Trophoblast cell (in vitro differentiated cells and primary cell): ENCODE results near the gene RAB13.

Experiments
- DNase-seq, 2 donors: peaks; one replicate each; pipeline ENCODE4 v3.0.0-alpha.2; 2016
- H2AFZ ChIP-seq: 2 replicates; pipeline ENCODE4 v1.6.1; 2013; ENCODE audit warnings: low read length, moderate library complexity, mild to moderate bottlenecking; ENCODE audit not compliant: insufficient read depth, poor library complexity
- H2AK5ac ChIP-seq: 2 replicates; pipeline ENCODE4 v1.6.1; 2013; ENCODE audit warnings: mild to moderate bottlenecking, low read length
- H2BK120ac ChIP-seq: 2 replicates; pipeline ENCODE4 v1.6.1; 2013; ENCODE audit warnings: low read length, mild to moderate bottlenecking, moderate library complexity; ENCODE audit not compliant: insufficient read depth, poor library complexity
- H2BK12ac ChIP-seq: 2 replicates; pipeline ENCODE4 v1.6.1; 2013; ENCODE audit warnings: mild to moderate bottlenecking, low read length, moderate library complexity
- H2BK5ac ChIP-seq: 2 replicates; pipeline ENCODE4 v1.6.1; 2013; ENCODE audit warnings: low read length, low read depth, moderate library complexity, mild to moderate bottlenecking; ENCODE audit not compliant: poor library complexity
- H3K14ac ChIP-seq: 2 replicates; pipeline ENCODE4 v1.6.1; 2013; ENCODE audit warnings: mild to moderate bottlenecking, low read length
- H3K18ac ChIP-seq: 2 replicates; pipeline ENCODE4 v1.6.1; 2013; ENCODE audit warnings: mild to moderate bottlenecking, low read length
- H3K23ac ChIP-seq: 2 replicates; pipeline ENCODE4 v1.6.1; 2013; ENCODE audit warnings: low read length
- H3K27ac ChIP-seq: 2 replicates; pipeline ENCODE4 v1.5.1; 2013; ENCODE audit warnings: low read depth, mild to moderate bottlenecking, inconsistent platforms, low read length, moderate library complexity
- H3K27me3 ChIP-seq: 2 replicates; pipeline ENCODE4 v1.6.1; 2013; ENCODE audit warnings: inconsistent platforms, mild to moderate bottlenecking, low read length, moderate library complexity; ENCODE audit not compliant: insufficient read depth
- H3K36me3 ChIP-seq, 2 experiments: 1 replicate in 1 of 2; 2 replicates in 1 of 2; pipeline ENCODE4 v1.6.1; 2013; ENCODE audit warnings: low read length in 2 of 2, mild to moderate bottlenecking in 2 of 2, moderate library complexity in 1 of 2; ENCODE audit not compliant: insufficient read depth in 2 of 2, control insufficient read depth in 1 of 2
- H3K4ac ChIP-seq: 2 replicates; pipeline ENCODE4 v1.6.1; 2013; ENCODE audit warnings: low read depth, mild to moderate bottlenecking, low read length, moderate library complexity
- H3K4me1 ChIP-seq, 2 experiments: 1 replicate in 1 of 2; 2 replicates in 1 of 2; pipeline ENCODE4 v1.6.1; 2013; ENCODE audit warnings: low read length in 2 of 2, mild to moderate bottlenecking in 2 of 2, moderate library complexity in 1 of 2; ENCODE audit not compliant: insufficient read depth in 2 of 2, control insufficient read depth in 1 of 2
- H3K4me2 ChIP-seq: 2 replicates; pipeline ENCODE4 v1.6.1; 2013; ENCODE audit warnings: inconsistent platforms, mild to moderate bottlenecking, low read length, moderate library complexity
- H3K4me3 ChIP-seq: 2 replicates; pipeline ENCODE4 v1.5.1; 2013; ENCODE audit warnings: mild to moderate bottlenecking, low read depth, low read length, inconsistent platforms
- H3K79me1 ChIP-seq: one replicate; pipeline ENCODE4 v1.6.1; 2013; ENCODE audit warnings: low read length
- H3K79me2 ChIP-seq: 2 replicates; pipeline ENCODE4 v1.6.1; 2013; ENCODE audit warnings: low read length, mild to moderate bottlenecking; ENCODE audit not compliant: control insufficient read depth, insufficient read depth, poor library complexity
- H3K9ac ChIP-seq: 2 replicates; pipeline ENCODE4 v1.6.1; 2013; ENCODE audit warnings: mild to moderate bottlenecking, low read length
- H3K9me3 ChIP-seq: 2 replicates; pipeline ENCODE4 v1.6.1; 2013; ENCODE audit warnings: low read depth, mild to moderate bottlenecking, control low read depth, inconsistent platforms, low read length; ENCODE audit not compliant: insufficient read depth
- H4K12ac ChIP-seq: 2 replicates; pipeline ENCODE4 v1.6.1; 2013; ENCODE audit warnings: low read depth, mild to moderate bottlenecking, low read length, moderate library complexity
- H4K8ac ChIP-seq: 2 replicates; pipeline ENCODE4 v1.6.1; 2013; ENCODE audit warnings: low read depth, mild to moderate bottlenecking, low read length, moderate library complexity
- H4K91ac ChIP-seq: one replicate; pipeline ENCODE4 v1.6.1; 2013; ENCODE audit warnings: low read depth, mild to moderate bottlenecking, low read length, moderate library complexity
- WGBS: extraction: QIAGEN DNeasy Blood & Tissue Kit; methylation state at CpG from one replicate; pipeline ENCODE4 v1.1.7; 2013; ENCODE audit warnings: missing lambda C conversion rate; ENCODE audit not compliant: insufficient read length, insufficient coverage; ENCODE audit errors: extremely low coverage; 5-methylcytosine and 5-hydroxymethylcytosine counted together

Gene RAB13

DNA sequence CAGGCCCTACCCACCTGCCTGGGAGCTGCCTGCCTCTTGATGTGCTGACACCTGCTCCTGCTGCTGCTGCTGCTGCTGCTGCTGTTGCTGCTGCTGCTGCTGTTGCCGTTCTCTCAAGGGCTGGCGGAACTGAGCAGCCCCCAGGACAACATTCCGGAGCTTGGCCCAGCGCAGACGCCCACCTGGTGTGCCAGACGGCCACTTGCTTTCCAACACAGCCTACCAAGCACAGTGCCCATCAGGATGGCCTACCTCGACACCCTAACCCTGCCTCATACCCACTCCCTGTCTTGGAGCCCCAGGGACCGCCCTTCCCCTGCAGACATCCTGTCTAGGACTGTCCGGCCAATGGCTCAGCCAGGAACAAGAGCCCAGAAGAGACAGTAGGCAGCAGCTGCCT is 51.4 kb downstream of the RAB13 start:
- H3K4me3 ChIP-seq: no peak overlapping the region
- whole genome bisulfite sequencing: no CpG with 5 or more reads among the region's 9 CpGs
- DNase-seq: no peak

DNA sequence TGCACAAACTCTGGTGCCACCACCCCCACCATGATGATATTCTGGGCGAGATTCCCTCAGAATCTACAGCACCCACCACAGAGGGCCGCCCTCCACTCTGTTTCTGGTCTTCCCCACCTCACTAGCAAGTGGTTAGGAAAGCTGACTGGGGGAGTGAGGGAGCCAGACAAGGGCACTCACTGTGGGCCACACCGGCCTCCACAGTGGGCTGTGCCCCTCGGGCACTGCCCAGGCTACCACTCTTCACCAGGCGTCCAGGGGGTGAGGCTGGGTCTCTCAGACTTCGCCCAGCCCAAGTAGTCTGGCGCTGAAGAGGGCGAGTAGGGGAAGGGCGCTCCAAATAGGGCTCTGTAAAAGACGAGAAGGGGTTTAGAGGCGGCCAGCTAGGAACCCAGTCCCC is 52.2 kb downstream of the RAB13 start:
- H2BK5ac ChIP-seq: no peak overlapping the region
- no peak overlapping the region for H3K27ac ChIP-seq
- no peak overlapping the region for H4K8ac ChIP-seq
- no peak for DNase-seq
- no CpG with 5 or more reads among the region's 11 CpGs for WGBS
- no peak overlapping the region for H3K4me2 ChIP-seq
- H4K91ac ChIP-seq: no peak overlapping the region
- H3K79me1 ChIP-seq: no peaks in the 10 kb centered on the region
- H2AK5ac ChIP-seq: no peak overlapping the region
- peaks cover 2% of the 10 kb centered on the region for H3K9me3 ChIP-seq
- H2BK12ac ChIP-seq: no peak overlapping the region
- H2AFZ ChIP-seq: no peak overlapping the region
- H3K9ac ChIP-seq: no peak overlapping the region
- no peaks in the 10 kb centered on the region for H3K79me2 ChIP-seq
- peaks cover 69 to 71% of the 10 kb centered on the region in 2 experiments for H3K36me3 ChIP-seq
- no peak overlapping the region for H3K18ac ChIP-seq
- H4K12ac ChIP-seq: no peak overlapping the region
- H3K14ac ChIP-seq: no peak overlapping the region
- H3K4me1 ChIP-seq: no peaks in the 10 kb centered on the region
- H3K4me3 ChIP-seq: no peak overlapping the region
- H3K23ac ChIP-seq: no peak overlapping the region
- H3K27me3 ChIP-seq: no peaks in the 10 kb centered on the region
- no peak overlapping the region for H3K4ac ChIP-seq
- no peak overlapping the region for H2BK120ac ChIP-seq

More for the DNA sequence above, 51.4 kb downstream of the RAB13 start:
- Histone ChIP-seq H2AFZ (no peak overlapping the region), H3K18ac (no peak overlapping the region), H3K14ac (no peak overlapping the region), H3K23ac (no peak overlapping the region), H2BK5ac (no peak overlapping the region), H3K4me2 (no peak overlapping the region), H3K79me2 (no peaks in the 10 kb centered on the region), H4K91ac (no peak overlapping the region), H2AK5ac (no peak overlapping the region), H3K27ac (no peak overlapping the region), H3K4ac (no peak overlapping the region), H2BK12ac (no peak overlapping the region), H3K27me3 (no peaks in the 10 kb centered on the region), H3K79me1 (no peaks in the 10 kb centered on the region), H4K12ac (no peak overlapping the region), H4K8ac (no peak overlapping the region), H3K9me3 (peaks cover 2% of the 10 kb centered on the region), H2BK120ac (no peak overlapping the region), H3K36me3 (peaks cover 73 to 75% of the 10 kb centered on the region in 2 experiments), H3K9ac (no peak overlapping the region), H3K4me1 (no peaks in the 10 kb centered on the region)

DNA sequence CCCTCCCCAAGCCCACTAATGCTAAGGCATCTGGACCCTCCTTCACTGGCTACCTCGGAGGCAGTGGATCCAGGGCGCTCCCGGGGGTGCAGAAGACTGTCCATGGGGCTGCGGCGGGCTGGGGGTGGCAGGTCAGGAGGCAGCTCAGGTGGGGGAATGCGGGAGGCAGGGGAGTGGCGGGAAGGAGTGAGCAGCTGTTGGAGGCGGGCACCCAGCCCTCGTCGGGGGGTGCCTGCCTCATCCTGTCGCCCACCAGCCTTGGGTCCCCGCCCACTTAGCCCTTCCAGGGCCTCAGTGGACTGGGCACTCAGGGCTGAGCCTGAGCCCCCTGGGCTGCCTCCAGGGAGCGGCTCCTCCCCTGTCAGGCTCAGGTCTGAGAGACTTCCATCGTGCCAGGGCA is 52.7 kb downstream of the RAB13 start:
- no peak for DNase-seq
- H3K23ac ChIP-seq: no peak overlapping the region
- H3K9ac ChIP-seq: no peak overlapping the region
- no peak overlapping the region for H2BK5ac ChIP-seq
- no peak overlapping the region for H2AK5ac ChIP-seq
- no peaks in the 10 kb centered on the region for H3K4me1 ChIP-seq
- H3K4me2 ChIP-seq: no peak overlapping the region
- H3K9me3 ChIP-seq: peaks cover 2% of the 10 kb centered on the region
- no peak overlapping the region for H2AFZ ChIP-seq
- no peak overlapping the region for H3K14ac ChIP-seq
- no peak overlapping the region for H2BK12ac ChIP-seq
- H3K36me3 ChIP-seq: peaks cover 66 to 68% of the 10 kb centered on the region in 2 experiments
- H4K8ac ChIP-seq: no peak overlapping the region
- H3K4me3 ChIP-seq: no peak overlapping the region
- no peak overlapping the region for H2BK120ac ChIP-seq
- WGBS: no CpG with 5 or more reads among the region's 14 CpGs
- H4K91ac ChIP-seq: no peak overlapping the region
- H3K27me3 ChIP-seq: no peaks in the 10 kb centered on the region
- H3K4ac ChIP-seq: no peak overlapping the region
- H3K18ac ChIP-seq: no peak overlapping the region
- no peaks in the 10 kb centered on the region for H3K79me1 ChIP-seq
- no peaks in the 10 kb centered on the region for H3K79me2 ChIP-seq
- H3K27ac ChIP-seq: no peak overlapping the region
- H4K12ac ChIP-seq: no peak overlapping the region

DNA sequence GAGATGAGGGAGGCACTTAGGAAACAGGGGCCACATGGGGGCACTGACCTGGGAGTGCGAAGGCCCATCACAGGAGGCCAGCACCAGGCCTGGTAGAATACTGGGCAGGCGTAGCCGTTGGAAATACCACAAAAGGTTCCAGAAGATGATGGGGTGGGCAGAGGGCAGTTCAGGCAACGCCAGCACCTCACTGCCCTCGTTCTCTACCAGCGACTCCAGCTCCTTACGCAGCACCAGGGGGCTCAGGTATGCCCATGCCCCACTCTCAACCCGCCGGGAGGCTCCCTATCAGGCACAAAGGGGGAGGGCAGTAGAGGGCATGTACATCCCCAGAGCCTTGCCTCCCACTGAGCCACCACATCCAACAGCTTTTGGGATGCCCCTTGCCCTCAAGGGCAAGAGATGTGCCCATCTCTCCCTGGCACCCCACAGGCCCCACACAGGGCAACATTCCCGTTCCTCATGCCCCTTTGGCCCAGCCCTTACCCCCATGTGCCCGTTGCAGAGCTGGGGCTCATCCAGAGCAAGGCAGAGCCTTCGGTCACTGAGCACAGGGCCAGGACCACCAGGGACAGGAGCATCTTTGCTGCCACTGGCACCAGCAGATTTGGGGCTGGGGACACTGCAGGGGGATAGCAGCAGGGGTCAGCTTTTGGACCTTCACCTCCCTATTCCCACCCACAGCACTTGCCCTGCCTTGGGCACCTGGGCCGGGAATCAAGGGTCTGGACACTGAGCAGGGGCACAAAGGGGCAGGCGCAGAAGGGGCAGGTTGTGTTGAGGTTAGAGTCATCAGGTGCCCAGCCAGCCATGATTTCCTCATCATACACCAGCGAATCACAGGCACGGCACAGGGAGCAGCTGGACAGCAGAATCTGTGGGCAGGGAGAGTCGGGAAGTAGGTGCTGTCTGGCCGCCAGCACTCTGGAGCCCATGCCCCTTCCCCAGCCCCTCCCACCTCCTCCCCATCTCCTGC is 53.7 kb downstream of the RAB13 start:
- no CpG with 5 or more reads among the region's 18 CpGs for WGBS
- Histone ChIP-seq H3K36me3 (peaks cover 60 to 63% of the 10 kb centered on the region in 2 experiments), H3K4ac (no peak overlapping the region), H3K23ac (no peak overlapping the region), H3K4me1 (no peaks in the 10 kb centered on the region), H3K79me2 (no peaks in the 10 kb centered on the region), H2BK120ac (no peak overlapping the region), H3K14ac (no peak overlapping the region), H4K12ac (no peak overlapping the region), H3K9me3 (peaks cover 2% of the 10 kb centered on the region), H2BK12ac (no peak overlapping the region), H3K9ac (no peak overlapping the region), H3K27me3 (no peaks in the 10 kb centered on the region), H3K79me1 (no peaks in the 10 kb centered on the region), H3K4me2 (no peak overlapping the region), H4K8ac (no peak overlapping the region), H3K4me3 (no peak overlapping the region), H2AFZ (no peak overlapping the region), H2AK5ac (no peak overlapping the region), H3K18ac (no peak overlapping the region), H2BK5ac (no peak overlapping the region), H4K91ac (no peak overlapping the region), H3K27ac (no peak overlapping the region)
- no peak for DNase-seq
